SK-N-SH (cell line): ENCODE data around the gene HESX1.

Experiments used
- FOXM1 ChIP-seq: IDR thresholded peaks from 2 replicates; pipeline ENCODE4 v1.4.0; 2012; ENCODE audit warnings: low read depth, mild to moderate bottlenecking
- NRF1 ChIP-seq: IDR thresholded peaks from 2 replicates; pipeline ENCODE4 v1.6.1; 2012; ENCODE audit warnings: low read depth, mild to moderate bottlenecking, low read length
- POLR2AphosphoS5 ChIP-seq: IDR thresholded peaks from 2 replicates; pipeline ENCODE4 v1.6.1; 2012; ENCODE audit warnings: low read depth, low read length
- RFX5 ChIP-seq: IDR thresholded peaks from 2 replicates; pipeline ENCODE4 v1.6.1; 2012; ENCODE audit warnings: mild to moderate bottlenecking, improper control_type of control experiment, low read length
- TAF1 ChIP-seq: IDR thresholded peaks from 2 replicates; pipeline ENCODE4 v1.6.1; 2012; ENCODE audit warnings: low read depth, mild to moderate bottlenecking, low read length, moderate library complexity, borderline replicate concordance
- YY1 ChIP-seq: IDR thresholded peaks from 2 replicates; pipeline ENCODE4 v1.4.0; 2012; ENCODE audit warnings: low read depth, mild to moderate bottlenecking
- TF ChIP-seq, protein P1 (sequence below): fragments of 200-600 bp; sonication (generic); IDR thresholded peaks from 2 replicates; pipeline ENCODE4 v1.6.1; 2017; ENCODE audit warnings: antibody characterized with exemption, mild to moderate bottlenecking, moderate library complexity

- TF ChIP-seq, protein P1, sequence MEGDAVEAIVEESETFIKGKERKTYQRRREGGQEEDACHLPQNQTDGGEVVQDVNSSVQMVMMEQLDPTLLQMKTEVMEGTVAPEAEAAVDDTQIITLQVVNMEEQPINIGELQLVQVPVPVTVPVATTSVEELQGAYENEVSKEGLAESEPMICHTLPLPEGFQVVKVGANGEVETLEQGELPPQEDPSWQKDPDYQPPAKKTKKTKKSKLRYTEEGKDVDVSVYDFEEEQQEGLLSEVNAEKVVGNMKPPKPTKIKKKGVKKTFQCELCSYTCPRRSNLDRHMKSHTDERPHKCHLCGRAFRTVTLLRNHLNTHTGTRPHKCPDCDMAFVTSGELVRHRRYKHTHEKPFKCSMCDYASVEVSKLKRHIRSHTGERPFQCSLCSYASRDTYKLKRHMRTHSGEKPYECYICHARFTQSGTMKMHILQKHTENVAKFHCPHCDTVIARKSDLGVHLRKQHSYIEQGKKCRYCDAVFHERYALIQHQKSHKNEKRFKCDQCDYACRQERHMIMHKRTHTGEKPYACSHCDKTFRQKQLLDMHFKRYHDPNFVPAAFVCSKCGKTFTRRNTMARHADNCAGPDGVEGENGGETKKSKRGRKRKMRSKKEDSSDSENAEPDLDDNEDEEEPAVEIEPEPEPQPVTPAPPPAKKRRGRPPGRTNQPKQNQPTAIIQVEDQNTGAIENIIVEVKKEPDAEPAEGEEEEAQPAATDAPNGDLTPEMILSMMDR, result no peak
- TF ChIP-seq POLR2AphosphoS5, result no peak
- no peak for TF ChIP-seq YY1
- no peak for TF ChIP-seq FOXM1
- no peak for TF ChIP-seq RFX5
- TF ChIP-seq NRF1, result no peak
- no peak for TF ChIP-seq TAF1
These were observed 35.1 kb upstream of the HESX1 start for GRCh38 chr3:57234613-57235575.
